ENCODE data around the gene BSCL2.
"Not testable (repeated sequence)": the region's sequence is repeated elsewhere in the genome, so short reads cannot be mapped to it uniquely, and the experiment has no call there.

The BSCL2 gene

GRCh38 chr11:62707277-62707861 is at the start of gene BSCL2, which contains the start of gene GNG3:
Gene BSCL2, minus strand, starts transcription at chr11:62707424. Its CDS starts 229 bp downstream, at chr11:62707195.
Gene GNG3, plus strand, starts transcription at chr11:62707676. Its CDS starts 620 bp downstream, at chr11:62708296.
- H3K4me3 ChIP-seq (ENCODE audit: low read depth, low read length) = peak within 1 kb of the TSS; percentile 56
- no peak for DNase-seq (ENCODE audit: low read depth)
- TF ChIP-seq CTCF (IDR thresholded peaks at IDR 0.05; ENCODE audit: low read depth, low read length, missing control alignments) = no peak

- DNase-seq (ENCODE audit: low read depth) = no peak
- H3K4me3 ChIP-seq (ENCODE audit: low read depth, low read length) = no peak overlapping the region
- TF ChIP-seq CTCF (IDR thresholded peaks at IDR 0.05; ENCODE audit: low read depth, low read length, missing control alignments) = no peak
These were observed 47.9 kb upstream of the BSCL2 start for GRCh38 chr11:62755086-62755615.

GRCh38 chr11:62753736-62754603 is 46.7 kb upstream of the BSCL2 start, which contains the start of gene ZBTB3:
Gene ZBTB3, minus strand, starts transcription at chr11:62754160. Its CDS starts 496 bp downstream, at chr11:62753664.
- no peak for TF ChIP-seq CTCF (IDR thresholded peaks at IDR 0.05; ENCODE audit: low read depth, low read length, missing control alignments)
- peak within 1 kb of the TSS; percentile 69 for H3K4me3 ChIP-seq (ENCODE audit: low read depth, low read length)
- DNase-seq (ENCODE audit: low read depth) = peak; percentile 100

GRCh38 chr11:62752994-62753735 is 45.9 kb upstream of the BSCL2 start:
- TF ChIP-seq CTCF (IDR thresholded peaks at IDR 0.05; ENCODE audit: low read depth, low read length, missing control alignments) = no peak
- peak overlapping the region; percentile 69 for H3K4me3 ChIP-seq (ENCODE audit: low read depth, low read length)
- no peak for DNase-seq (ENCODE audit: low read depth)

- TF ChIP-seq CTCF (IDR thresholded peaks at IDR 0.05; ENCODE audit: low read depth, low read length, missing control alignments) = no peak
- no peak for DNase-seq (ENCODE audit: low read depth)
- H3K4me3 ChIP-seq (ENCODE audit: low read depth, low read length) = no peak overlapping the region
These were observed 45.1 kb upstream of the BSCL2 start for GRCh38 chr11:62752177-62752785.

GRCh38 chr11:62749931-62750330 is 42.7 kb upstream of the BSCL2 start:
- not testable (repeated sequence) for DNase-seq (ENCODE audit: low read depth); H3K4me3 ChIP-seq (ENCODE audit: low read depth, low read length)

All from GM12864 (cell line).